T-cell (primary cell): ENCODE data around the gene GABRP. TPM values are rescaled to one million over a fixed set of nuclear protein-coding genes. Genes with fewer than 3 reads are reported as not detected.
"Not testable (repeated sequence)": the region's sequence is repeated elsewhere in the genome, so short reads cannot be mapped to it uniquely, and the experiment has no call there.

Experiments
- ATAC-seq, 4 experiments: fragments of 200-7000 bp in 3 of 4; fragments of 150-1000 bp in 1 of 4; cut with Tn5 transposase; replicated peaks in 1 of 4; 1 replicate in 3 of 4; 2 replicates in 1 of 4; pipeline ENCODE4 v1.10.0; 2021; ENCODE audit warnings: moderate library complexity in 3 of 4, mild to moderate bottlenecking in 2 of 4, moderate number of reproducible peaks in 1 of 4
- CTCF ChIA-PET, 2 donors: fragments of 300-600 bp; sonication (Branson Sonifier 250); formaldehyde crosslinking; loops; one replicate each; lab custom pipeline; 2022; ENCODE audit warnings: antibody characterized with exemption in 2 of 2; lab: Charles Lee
- POLR2A ChIA-PET, 2 donors: fragments of 300-600 bp; sonication (Branson Sonifier 250); formaldehyde crosslinking; loops; one replicate each; lab custom pipeline; 2022; ENCODE audit warnings: antibody characterized with exemption in 2 of 2; lab: Charles Lee
- DNase-seq, 35 experiments: peaks; one replicate each; pipeline versions ENCODE4 v3.0.0 to v3.0.0-alpha.2; 2013 to 2023
- H3K27ac ChIP-seq: one replicate; pipeline ENCODE4 v1.5.1; 2013; ENCODE audit warnings: low read length
- H3K27me3 ChIP-seq, 2 experiments: replicated peaks in 1 of 2; 1 replicate in 1 of 2; 2 replicates in 1 of 2; pipeline versions ENCODE4 v1.6.1 to v1.7.0; 2013; ENCODE audit warnings: low read length in 1 of 2, mixed read lengths in 1 of 2; ENCODE audit not compliant: control insufficient read depth in 2 of 2, insufficient read depth in 2 of 2; ENCODE audit errors: extremely low read depth in 1 of 2
- H3K36me3 ChIP-seq, 2 donors: 1 replicate in 1 of 2; 2 replicates in 1 of 2; pipeline versions ENCODE4 v1.6.1 to v1.7.0; 2013; ENCODE audit warnings: low read length in 1 of 2; ENCODE audit not compliant: control insufficient read depth in 2 of 2, insufficient read depth in 1 of 2; ENCODE audit errors: extremely low read depth in 1 of 2
- H3K4me1 ChIP-seq, 2 experiments: 1 replicate in 1 of 2; 2 replicates in 1 of 2; pipeline versions ENCODE4 v1.6.1 to v1.7.0; 2013; ENCODE audit warnings: low read length in 2 of 2, mixed read lengths in 1 of 2; ENCODE audit not compliant: insufficient read depth in 2 of 2, control insufficient read depth in 1 of 2; ENCODE audit errors: extremely low read depth in 1 of 2
- H3K4me3 ChIP-seq, 2 donors: 1 replicate in 1 of 2; 2 replicates in 1 of 2; pipeline versions ENCODE4 v1.5.1 to v1.7.0; 2013; ENCODE audit warnings: mild to moderate bottlenecking in 2 of 2, low read length in 1 of 2, moderate library complexity in 1 of 2; ENCODE audit not compliant: control insufficient read depth in 1 of 2; ENCODE audit errors: extremely low read depth in 1 of 2
- H3K9me3 ChIP-seq: 2 replicates; pipeline ENCODE4 v1.7.0; 2013
- H3K27ac Mint-ChIP-seq, 2 donors: one replicate each; pipeline ENCODE4 v1.8.0; 2020 to 2021; ENCODE audit warnings: mild to moderate bottlenecking in 2 of 2, mixed read lengths in 2 of 2
- H3K27me3 Mint-ChIP-seq, 2 donors: one replicate each; pipeline ENCODE4 v1.8.0; 2021 to 2022; ENCODE audit warnings: mixed read lengths in 2 of 2
- H3K36me3 Mint-ChIP-seq: one replicate; pipeline ENCODE4 v1.8.0; 2021; ENCODE audit warnings: mixed read lengths
- H3K4me1 Mint-ChIP-seq, 3 donors: one replicate each; pipeline ENCODE4 v1.8.0; 2020 to 2022; ENCODE audit warnings: mixed read lengths in 3 of 3, mild to moderate bottlenecking in 1 of 3
- H3K4me3 Mint-ChIP-seq, 3 donors: one replicate each; pipeline ENCODE4 v1.8.0; 2020 to 2022; ENCODE audit warnings: mild to moderate bottlenecking in 3 of 3, mixed read lengths in 3 of 3, moderate library complexity in 3 of 3
- H3K9me3 Mint-ChIP-seq, 3 donors: one replicate each; pipeline ENCODE4 v1.8.0; 2020 to 2022; ENCODE audit warnings: mixed read lengths in 3 of 3
- WGBS: methylation state at CpG from one replicate; pipeline ENCODE4 v1.1.5; 2013; ENCODE audit warnings: missing lambda C conversion rate; ENCODE audit not compliant: insufficient coverage; 5-methylcytosine and 5-hydroxymethylcytosine counted together
- total RNA-seq, 35 experiments: library from RNA in 6 of 35; stranded (reverse) in 6 of 35; fragments of 120-200 nt in 1 of 35; gene quantifications; one replicate each; pipeline versions ENCODE4 v1.2.1 to v1.2.4 and lab custom pipeline; 2013 to 2026

Gene GABRP
- total RNA-seq, 5 donors from 2014 or later (not counting 1 experiment from before 2014, with no cell fraction given): 0.26 TPM; not detected in 4

GRCh38 chr5:170758481-170758880 is 25.0 kb upstream of the GABRP start:
- H3K27me3 ChIP-seq: peaks cover 0 to 5% of the 10 kb centered on the region in 2 experiments
- H3K36me3 Mint-ChIP-seq: no peaks in the 10 kb centered on the region
- H3K4me3 ChIP-seq: no peak overlapping the region
- H3K36me3 ChIP-seq: no peaks in the 10 kb centered on the region
- H3K27me3 Mint-ChIP-seq: peaks cover 0 to 14% of the 10 kb centered on the region in 2 donors
- no peak overlapping the region for H3K27ac ChIP-seq
- WGBS: no CpG with 5 or more reads among the region's 3 CpGs
- DNase-seq (no peak), ATAC-seq (no peak)
- H3K4me1 ChIP-seq: no peaks in the 10 kb centered on the region
- CTCF ChIA-PET: no interaction called here
- H3K9me3 Mint-ChIP-seq: no peaks in the 10 kb centered on the region
- POLR2A ChIA-PET: no interaction called here
- no peaks in the 10 kb centered on the region for H3K9me3 ChIP-seq
- H3K4me3 Mint-ChIP-seq: no peak overlapping the region
- H3K4me1 Mint-ChIP-seq: no peaks in the 10 kb centered on the region
- H3K27ac Mint-ChIP-seq: no peak overlapping the region

GRCh38 chr5:170760113-170760512 is 23.4 kb upstream of the GABRP start:
- CTCF ChIA-PET: no interaction called here
- Histone ChIP-seq H3K4me1 (no peaks in the 10 kb centered on the region), H3K27me3 (peaks cover 0 to 5% of the 10 kb centered on the region in 2 experiments), H3K4me3 (no peak overlapping the region), H3K9me3 (no peaks in the 10 kb centered on the region), H3K36me3 (no peaks in the 10 kb centered on the region), H3K27ac (no peak overlapping the region)
- POLR2A ChIA-PET: no interaction called here
- H3K9me3 Mint-ChIP-seq: no peaks in the 10 kb centered on the region
- H3K27ac Mint-ChIP-seq: no peak overlapping the region
- H3K36me3 Mint-ChIP-seq: no peaks in the 10 kb centered on the region
- H3K27me3 Mint-ChIP-seq: peaks cover 0 to 14% of the 10 kb centered on the region in 2 donors
- no peak for DNase-seq
- ATAC-seq: no peak
- WGBS: 93% methylated on average over 7 of the region's 9 CpGs
- no peak overlapping the region for H3K4me3 Mint-ChIP-seq
- no peaks in the 10 kb centered on the region for H3K4me1 Mint-ChIP-seq

DNA sequence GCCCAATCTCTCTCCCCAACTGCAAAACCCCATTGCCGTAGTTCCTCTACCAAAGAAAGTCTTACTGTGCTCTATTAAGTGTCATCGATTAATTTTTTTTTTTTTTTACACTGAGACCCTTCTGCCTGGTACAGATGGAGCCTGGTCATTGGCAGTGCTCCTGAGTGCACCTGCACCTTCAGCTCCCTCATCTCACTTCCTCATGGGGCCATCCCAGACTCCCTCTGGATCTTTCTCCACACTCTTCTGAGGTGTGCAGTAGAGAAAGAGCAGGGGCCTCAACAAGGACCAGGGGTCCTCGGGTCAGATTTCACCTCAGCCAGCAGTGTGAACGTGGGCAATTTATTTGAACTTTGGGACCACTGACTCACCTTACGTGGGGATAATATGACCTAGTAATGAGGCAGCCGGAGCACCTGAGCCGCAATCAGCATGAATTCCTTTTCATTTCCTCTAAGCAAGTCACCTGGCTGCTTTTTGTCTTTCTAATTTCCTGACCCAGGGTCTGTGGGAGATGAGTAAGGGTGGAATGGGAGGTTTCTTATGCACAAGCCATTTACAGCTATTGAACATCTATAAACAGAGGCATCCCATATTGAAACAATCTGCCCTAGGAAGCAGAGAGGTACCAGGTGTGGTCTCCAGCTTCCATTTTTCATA is 22.3 kb upstream of the GABRP start:
- Mint-ChIP-seq H3K4me3 (no peak overlapping the region), H3K36me3 (no peaks in the 10 kb centered on the region), H3K9me3 (no peaks in the 10 kb centered on the region), H3K27me3 (peaks cover 0 to 14% of the 10 kb centered on the region in 2 donors), H3K27ac (no peak overlapping the region), H3K4me1 (no peaks in the 10 kb centered on the region)
- H3K4me1 ChIP-seq: no peaks in the 10 kb centered on the region
- ChIA-PET POLR2A (no interaction called here), CTCF (no interaction called here)
- no peak overlapping the region for H3K4me3 ChIP-seq
- 69% methylated on average over 3 of the region's 7 CpGs for whole genome bisulfite sequencing
- H3K27ac ChIP-seq: no peak overlapping the region
- H3K27me3 ChIP-seq: peaks cover 0 to 5% of the 10 kb centered on the region in 2 experiments
- ATAC-seq: no peak
- no peaks in the 10 kb centered on the region for H3K36me3 ChIP-seq
- no peak for DNase-seq
- no peaks in the 10 kb centered on the region for H3K9me3 ChIP-seq

GRCh38 chr5:170761708-170762066 is 21.8 kb upstream of the GABRP start:
- no peaks in the 10 kb centered on the region for H3K9me3 ChIP-seq
- CTCF ChIA-PET: no interaction called here

GRCh38 chr5:170762298-170762697 is 21.2 kb upstream of the GABRP start:
- H3K27ac Mint-ChIP-seq, ATAC-seq, H3K27me3 ChIP-seq, H3K4me3 ChIP-seq, H3K36me3 ChIP-seq, H3K9me3 ChIP-seq, H3K4me3 Mint-ChIP-seq, H3K36me3 Mint-ChIP-seq, H3K4me1 ChIP-seq, CTCF ChIA-PET, H3K4me1 Mint-ChIP-seq, H3K27ac ChIP-seq, POLR2A ChIA-PET, H3K9me3 Mint-ChIP-seq, DNase-seq: not testable (repeated sequence)
- H3K27me3 Mint-ChIP-seq: peaks cover 0 to 14% of the 10 kb centered on the region in 2 donors
- no CpG with 5 or more reads among the region's 9 CpGs for WGBS

More at GRCh38 chr5:170761708-170762066, 21.8 kb upstream of the GABRP start:
- H3K27me3 ChIP-seq: peaks cover 0 to 5% of the 10 kb centered on the region in 2 experiments
- H3K36me3 ChIP-seq: no peaks in the 10 kb centered on the region
- Mint-ChIP-seq H3K27ac (no peak overlapping the region), H3K27me3 (peaks cover 0 to 14% of the 10 kb centered on the region in 2 donors), H3K9me3 (no peaks in the 10 kb centered on the region), H3K4me1 (no peaks in the 10 kb centered on the region), H3K4me3 (no peak overlapping the region), H3K36me3 (no peaks in the 10 kb centered on the region)
- ATAC-seq (no peak), DNase-seq (no peak)
- POLR2A ChIA-PET: no interaction called here
- no peaks in the 10 kb centered on the region for H3K4me1 ChIP-seq
- WGBS: 40% methylated on average over 1 of the region's 6 CpGs
- H3K27ac ChIP-seq: no peak overlapping the region
- H3K4me3 ChIP-seq: no peak overlapping the region

DNA sequence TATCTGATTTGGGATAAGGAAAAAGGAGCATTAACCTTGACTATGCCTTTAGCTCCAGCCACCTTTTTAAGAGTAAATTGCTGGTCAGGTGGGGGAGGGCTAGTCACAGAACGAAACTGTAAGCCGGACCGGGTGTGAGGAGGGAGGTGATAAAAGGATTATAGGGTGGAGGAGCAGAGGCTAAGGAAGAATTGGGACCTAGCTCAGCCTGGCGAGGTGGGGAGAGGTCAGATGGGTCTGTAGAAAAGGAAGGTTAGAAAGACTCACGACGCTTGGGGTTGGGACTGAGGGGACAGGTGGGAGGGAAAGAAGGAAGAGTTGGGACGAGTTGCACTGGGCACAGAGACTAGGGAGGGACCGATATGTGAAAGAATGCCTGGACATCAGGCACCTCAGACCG is 17.7 kb upstream of the GABRP start:
- H3K4me3 ChIP-seq, DNase-seq, H3K36me3 Mint-ChIP-seq, H3K9me3 ChIP-seq, H3K27me3 Mint-ChIP-seq, H3K36me3 ChIP-seq, ATAC-seq, H3K4me1 Mint-ChIP-seq, H3K27ac Mint-ChIP-seq, H3K27ac ChIP-seq, H3K27me3 ChIP-seq, H3K9me3 Mint-ChIP-seq, H3K4me3 Mint-ChIP-seq, CTCF ChIA-PET, POLR2A ChIA-PET, H3K4me1 ChIP-seq: not testable (repeated sequence)
- 78% methylated on average over 9 of the region's 9 CpGs for WGBS
